ENCODE results near the gene ARFGEF2.

ARFGEF2 gene

DNA sequence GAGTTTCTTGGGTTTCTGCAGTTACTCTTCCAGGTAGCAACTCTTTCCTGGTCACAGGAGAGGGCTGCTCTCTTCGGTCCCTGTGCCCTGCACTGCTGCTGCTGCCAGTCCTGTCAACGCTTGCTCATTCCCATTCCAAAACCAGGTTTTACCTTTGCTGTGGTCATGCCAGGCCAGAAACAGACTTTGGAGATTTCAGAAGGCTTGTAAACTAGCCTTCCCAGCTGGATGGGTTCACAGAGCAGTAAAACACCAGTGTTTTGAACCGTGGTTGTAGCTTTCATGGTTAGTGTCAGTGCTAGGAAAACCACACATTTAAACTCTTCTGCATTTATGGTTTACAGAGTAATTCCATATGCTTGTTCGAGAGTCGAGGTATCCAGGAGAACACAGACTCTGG, 16.2 kb downstream of the ARFGEF2 start:
- no peak overlapping the region for H3K4me3 ChIP-seq (ENCODE audit: low read length)
- DNase-seq (ENCODE audit: low read depth) = no peak
- TF ChIP-seq CTCF (conservative IDR thresholded peaks at IDR 0.05; ENCODE audit: low read length) = no peak

DNA sequence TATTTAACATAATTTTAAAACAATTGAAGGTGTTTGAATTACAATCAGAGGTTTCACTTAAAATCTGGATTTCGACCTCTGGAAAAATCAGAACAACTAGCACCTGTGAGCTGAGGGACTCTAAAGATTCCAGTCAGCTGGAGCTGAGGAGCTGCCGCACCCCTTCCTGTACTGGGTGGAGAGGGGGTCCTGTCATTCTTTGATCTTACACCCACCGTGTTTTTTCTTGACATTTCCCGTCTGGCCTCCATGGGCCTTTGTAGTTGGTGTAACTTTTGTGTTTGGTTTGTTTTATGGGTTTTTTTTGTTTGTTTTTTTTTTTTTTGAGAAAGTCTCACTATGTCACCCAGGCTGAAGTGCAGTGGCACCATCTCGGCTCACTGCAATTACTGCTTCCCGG, 17.2 kb downstream of the ARFGEF2 start:
- no peak overlapping the region for H3K4me3 ChIP-seq (ENCODE audit: low read length)
- TF ChIP-seq CTCF (conservative IDR thresholded peaks at IDR 0.05; ENCODE audit: low read length) = no peak
- no peak for DNase-seq (ENCODE audit: low read depth)

- no peak overlapping the region for H3K4me3 ChIP-seq (ENCODE audit: low read length)
- TF ChIP-seq CTCF (conservative IDR thresholded peaks at IDR 0.05; ENCODE audit: low read length) = no peak
- no peak for DNase-seq (ENCODE audit: low read depth)
These were observed 18.7 kb downstream of the ARFGEF2 start for GRCh38 chr20:48940170-48940569.

- DNase-seq (ENCODE audit: low read depth) = no peak
These were observed 20.0 kb downstream of the ARFGEF2 start for GRCh38 chr20:48941467-48941866.

DNA sequence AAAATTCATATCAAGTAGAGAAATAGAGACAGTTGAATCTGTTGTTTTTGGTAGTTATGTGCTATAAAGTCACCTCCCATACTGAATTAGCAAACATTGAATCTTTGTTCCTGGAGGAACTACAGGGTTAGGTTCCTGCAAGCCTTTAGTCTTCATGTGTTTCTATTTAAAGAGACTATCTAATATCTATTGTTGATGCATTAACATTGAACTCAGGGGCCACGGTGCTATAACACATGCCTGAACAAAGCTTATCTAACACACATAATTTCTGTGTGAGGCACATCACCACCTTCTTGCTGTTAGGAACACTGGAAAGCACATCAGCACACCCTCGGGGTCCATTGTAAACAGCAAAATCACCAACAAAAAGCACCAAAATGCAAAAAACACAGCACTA, 21.2 kb downstream of the ARFGEF2 start:
- no peak for TF ChIP-seq CTCF (conservative IDR thresholded peaks at IDR 0.05; ENCODE audit: low read length)
- no peak overlapping the region for H3K4me3 ChIP-seq (ENCODE audit: low read length)
- DNase-seq (ENCODE audit: low read depth) = no peak

More at GRCh38 chr20:48941467-48941866, 20.0 kb downstream of the ARFGEF2 start:
- no peak overlapping the region for H3K4me3 ChIP-seq (ENCODE audit: low read length)
- TF ChIP-seq CTCF (conservative IDR thresholded peaks at IDR 0.05; ENCODE audit: low read length) = no peak

GRCh38 chr20:48944663-48945297, 23.3 kb downstream of the ARFGEF2 start:
- TF ChIP-seq CTCF (conservative IDR thresholded peaks at IDR 0.05; ENCODE audit: low read length) = no peak
- no peak for DNase-seq (ENCODE audit: low read depth)
- H3K4me3 ChIP-seq (ENCODE audit: low read length) = no peak overlapping the region

DNA sequence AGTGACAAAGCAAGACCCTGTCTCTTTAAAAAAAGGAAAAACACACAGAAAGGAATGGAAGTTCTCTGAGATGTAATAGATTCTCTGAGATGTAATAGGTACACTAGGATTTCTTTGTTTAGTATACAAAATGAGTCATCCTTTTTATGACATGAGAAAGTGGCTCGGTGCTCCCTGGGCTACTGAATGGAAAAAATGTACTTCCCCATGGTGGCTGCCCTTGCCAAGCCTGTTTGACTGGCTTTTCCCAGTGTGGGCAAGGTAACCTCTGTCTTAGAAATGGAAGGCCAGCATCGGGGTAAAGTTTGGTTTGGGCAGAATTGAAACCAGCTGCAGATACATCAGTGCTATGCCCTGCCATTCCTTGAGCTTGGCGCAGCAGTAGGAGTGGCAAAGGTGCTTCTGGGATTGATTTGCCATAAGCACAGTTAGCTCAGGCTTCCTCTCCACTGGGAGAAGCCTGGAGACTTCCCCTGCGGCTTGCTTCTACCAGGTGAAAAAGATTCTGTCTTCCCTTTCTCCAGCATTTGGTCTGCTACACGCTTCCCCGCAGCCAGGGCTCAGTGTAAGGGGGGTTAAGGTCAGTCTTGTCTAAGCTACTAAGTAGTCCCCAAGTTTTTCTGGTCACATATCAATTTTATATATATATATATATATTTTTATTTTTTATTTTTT, 24.5 kb downstream of the ARFGEF2 start:
- DNase-seq (ENCODE audit: low read depth) = peak; percentile 30
- H3K4me3 ChIP-seq (ENCODE audit: low read length) = no peak overlapping the region
- no peak for TF ChIP-seq CTCF (conservative IDR thresholded peaks at IDR 0.05; ENCODE audit: low read length)
